Activated CD8-positive, alpha-beta T cell treated with anti-CD3 and anti-CD28 coated beads for 36 hours (primary cell): ENCODE measurements around the gene C11orf71. TPM values are rescaled to one million over a fixed set of nuclear protein-coding genes. Genes with fewer than 3 reads are reported as not detected.

Experiments
- ATAC-seq: fragments of 200-7000 bp; cut with Tn5 transposase; one replicate; pipeline ENCODE4 v1.10.0; 2021; ENCODE audit warnings: mild to moderate bottlenecking, moderate library complexity
- CTCF ChIA-PET: fragments of 350-600 bp; sonication (Branson Sonifier 250); formaldehyde crosslinking; loops from one replicate; lab custom pipeline; 2021; ENCODE audit warnings: antibody characterized with exemption; lab: Charles Lee
- POLR2A ChIA-PET: fragments of 350-600 bp; sonication (Branson Sonifier 250); formaldehyde crosslinking; loops from one replicate; lab custom pipeline; 2021; ENCODE audit warnings: antibody characterized with exemption; lab: Charles Lee
- DNase-seq: peaks from one replicate; pipeline ENCODE4 v3.0.0-alpha.2; 2020
- H3K27ac Mint-ChIP-seq: one replicate; pipeline ENCODE4 v1.8.0; 2021; ENCODE audit warnings: mild to moderate bottlenecking, mixed read lengths
- H3K27me3 Mint-ChIP-seq: one replicate; pipeline ENCODE4 v1.8.0; 2021; ENCODE audit warnings: mixed read lengths
- H3K36me3 Mint-ChIP-seq: one replicate; pipeline ENCODE4 v1.8.0; 2021; ENCODE audit warnings: low read depth, mixed read lengths
- H3K4me1 Mint-ChIP-seq: one replicate; pipeline ENCODE4 v1.8.0; 2021; ENCODE audit warnings: low read depth, mixed read lengths
- H3K4me3 Mint-ChIP-seq: one replicate; pipeline ENCODE4 v1.8.0; 2021; ENCODE audit warnings: mild to moderate bottlenecking, moderate library complexity, mixed read lengths
- H3K9me3 Mint-ChIP-seq: one replicate; pipeline ENCODE4 v1.8.0; 2021; ENCODE audit warnings: mixed read lengths
- CTCF ChIP-seq: fragments of 200-600 bp; IDR thresholded peaks from one replicate; pipeline ENCODE4 v1.8.0; 2022; ENCODE audit warnings: antibody characterized with exemption, mild to moderate bottlenecking
- intact Hi-C: fragments of 100-400 bp; cut with micrococcal nuclease; formaldehyde crosslinking; loops from one replicate; pipeline ENCODE4 v1.10.0; 2022
- total RNA-seq, 2 experiments: library from RNA; stranded (reverse); gene quantifications; one replicate each; pipeline ENCODE4 v1.2.3, GENCODE V29; 2021

The C11orf71 gene
- total RNA-seq, 2 experiments from 2014 or later = 6.4 to 6.6 TPM

DNA sequence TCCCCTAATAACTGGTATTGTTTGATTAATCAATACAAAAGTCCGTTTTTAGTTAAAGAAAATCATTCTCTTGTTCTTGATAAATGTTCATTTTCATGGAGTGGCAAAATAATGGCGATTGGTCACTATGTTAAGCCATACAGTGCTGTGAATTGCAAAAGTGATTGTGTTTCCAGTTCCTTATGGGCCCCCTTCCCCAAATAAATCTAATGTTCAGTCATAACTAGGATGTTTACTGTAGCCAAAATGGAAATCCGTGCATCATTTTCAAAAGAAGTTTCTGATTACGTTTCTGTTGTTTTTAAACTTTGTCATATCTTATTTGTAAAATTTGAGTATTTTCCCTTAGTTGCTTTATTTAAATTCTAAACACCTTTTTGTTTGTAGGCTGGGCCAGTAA is 1.0 kb upstream of the C11orf71 start:
- Mint-ChIP-seq H3K27me3 (no peaks in the 10 kb centered on the region), H3K36me3 (peaks cover 47% of the 10 kb centered on the region), H3K9me3 (no peaks in the 10 kb centered on the region), H3K4me3 (peak overlapping the region; percentile 97), H3K27ac (peak overlapping the region; percentile 99), H3K4me1 (peaks cover 50% of the 10 kb centered on the region)
- ChIA-PET CTCF (interaction anchor here (0.9 kb wide), 1 partner anchor 61 kb away, joined by 4 read pairs; no protein-coding TSS in a partner anchor), POLR2A (no interaction called here)
- intact Hi-C loops = loop anchor here (2.0 kb wide), 1 partner anchor 37 kb away; the partner anchor contains the start of gene REXO2
- ATAC-seq = no peak
- no peak for TF ChIP-seq CTCF
- DNase-seq = no peak

DNA sequence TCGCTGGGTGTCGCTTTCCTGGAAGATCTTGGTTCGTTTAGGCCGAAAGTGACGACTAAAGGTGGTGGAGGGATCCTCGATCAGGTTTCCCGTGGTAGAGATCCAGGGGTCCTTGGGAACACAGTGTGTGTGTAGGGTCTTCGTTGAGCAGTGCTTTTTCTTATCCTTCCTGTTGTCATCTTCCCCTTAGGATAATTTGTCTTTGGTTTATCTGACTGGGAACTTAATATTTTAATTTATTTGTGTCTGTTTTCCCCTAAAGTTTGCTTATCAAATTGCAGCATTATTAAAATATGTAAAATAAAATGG is 558 bp upstream of the C11orf71 start:
- ChIA-PET POLR2A (no interaction called here), CTCF (interaction anchor here (0.8 kb wide), 1 partner anchor 10 kb away, joined by 3 read pairs; no protein-coding TSS in a partner anchor)
- no peak for ATAC-seq
- Mint-ChIP-seq H3K27ac (peak overlapping the region; percentile 99), H3K27me3 (no peaks in the 10 kb centered on the region), H3K4me1 (peaks cover 46% of the 10 kb centered on the region), H3K4me3 (peak overlapping the region; percentile 97), H3K9me3 (no peaks in the 10 kb centered on the region), H3K36me3 (peaks cover 43% of the 10 kb centered on the region)
- no peak for TF ChIP-seq CTCF
- no peak for DNase-seq
- intact Hi-C loops = loop anchor here (2.0 kb wide), 1 partner anchor 38 kb away; the partner anchor contains the start of gene REXO2

GRCh38 chr11:114399490-114400215 is 658 bp downstream of the C11orf71 start:
- peaks cover 32% of the 10 kb centered on the region for H3K36me3 Mint-ChIP-seq
- TF ChIP-seq CTCF = no peak
- ATAC-seq (peak; percentile 7), DNase-seq (no peak)
- peaks cover 36% of the 10 kb centered on the region for H3K4me1 Mint-ChIP-seq
- H3K27me3 Mint-ChIP-seq = no peaks in the 10 kb centered on the region
- ChIA-PET POLR2A (no interaction called here), CTCF (interaction anchor here (1.2 kb wide), 1 partner anchor 52 kb away, joined by 3 read pairs; no protein-coding TSS in a partner anchor)
- intact Hi-C loops = loop anchor here (2.0 kb wide), 1 partner anchor 39 kb away; the partner anchor contains the start of gene REXO2
- H3K9me3 Mint-ChIP-seq = no peaks in the 10 kb centered on the region
- peak overlapping the region; percentile 97 for H3K4me3 Mint-ChIP-seq
- peak overlapping the region; percentile 99 for H3K27ac Mint-ChIP-seq

DNA sequence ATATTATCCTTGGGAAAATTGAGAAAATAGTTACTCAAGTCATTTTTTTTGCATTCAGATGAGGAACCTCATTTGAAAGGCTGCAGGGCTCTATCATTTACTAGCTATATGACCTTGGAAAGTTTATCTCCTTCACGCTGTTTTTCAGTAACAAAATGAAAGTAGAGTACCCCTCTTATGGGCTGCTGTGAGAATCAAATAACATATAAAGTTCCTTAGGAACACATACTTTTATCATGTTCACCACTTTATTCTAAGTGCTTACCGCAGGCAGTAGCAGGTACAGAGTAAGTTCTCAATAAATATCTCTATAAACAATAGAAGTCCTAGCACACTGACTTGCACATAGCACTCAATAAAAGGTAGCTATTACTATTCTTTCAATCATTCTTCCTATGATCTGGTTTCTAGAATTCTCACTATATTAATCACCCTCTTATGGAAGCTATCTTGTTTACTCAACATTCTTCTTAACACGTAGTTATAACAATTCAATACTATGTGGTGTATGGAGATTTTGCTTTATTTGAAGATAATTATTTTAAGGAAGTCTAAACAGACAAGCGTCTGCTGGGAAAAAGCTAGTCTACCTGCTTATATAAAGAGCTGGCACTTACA is 1.9 kb downstream of the C11orf71 start:
- H3K27me3 Mint-ChIP-seq = no peaks in the 10 kb centered on the region
- H3K9me3 Mint-ChIP-seq = no peaks in the 10 kb centered on the region
- no peak for TF ChIP-seq CTCF
- no peak for ATAC-seq
- peak overlapping the region; percentile 99 for H3K27ac Mint-ChIP-seq
- ChIA-PET CTCF (interaction anchor here (0.8 to 1.6 kb wide), 4 partner anchors 12 to 138 kb away, joined by 4 to 7 read pairs (median 4); no protein-coding TSS in a partner anchor), POLR2A (no interaction called here)
- H3K4me3 Mint-ChIP-seq = peak overlapping the region; percentile 97
- no peak for DNase-seq
- intact Hi-C loops = no loop called here
- H3K36me3 Mint-ChIP-seq = peaks cover 26% of the 10 kb centered on the region
- H3K4me1 Mint-ChIP-seq = peaks cover 28% of the 10 kb centered on the region
